ENCODE results near the gene FBXO17.

The FBXO17 gene

DNA sequence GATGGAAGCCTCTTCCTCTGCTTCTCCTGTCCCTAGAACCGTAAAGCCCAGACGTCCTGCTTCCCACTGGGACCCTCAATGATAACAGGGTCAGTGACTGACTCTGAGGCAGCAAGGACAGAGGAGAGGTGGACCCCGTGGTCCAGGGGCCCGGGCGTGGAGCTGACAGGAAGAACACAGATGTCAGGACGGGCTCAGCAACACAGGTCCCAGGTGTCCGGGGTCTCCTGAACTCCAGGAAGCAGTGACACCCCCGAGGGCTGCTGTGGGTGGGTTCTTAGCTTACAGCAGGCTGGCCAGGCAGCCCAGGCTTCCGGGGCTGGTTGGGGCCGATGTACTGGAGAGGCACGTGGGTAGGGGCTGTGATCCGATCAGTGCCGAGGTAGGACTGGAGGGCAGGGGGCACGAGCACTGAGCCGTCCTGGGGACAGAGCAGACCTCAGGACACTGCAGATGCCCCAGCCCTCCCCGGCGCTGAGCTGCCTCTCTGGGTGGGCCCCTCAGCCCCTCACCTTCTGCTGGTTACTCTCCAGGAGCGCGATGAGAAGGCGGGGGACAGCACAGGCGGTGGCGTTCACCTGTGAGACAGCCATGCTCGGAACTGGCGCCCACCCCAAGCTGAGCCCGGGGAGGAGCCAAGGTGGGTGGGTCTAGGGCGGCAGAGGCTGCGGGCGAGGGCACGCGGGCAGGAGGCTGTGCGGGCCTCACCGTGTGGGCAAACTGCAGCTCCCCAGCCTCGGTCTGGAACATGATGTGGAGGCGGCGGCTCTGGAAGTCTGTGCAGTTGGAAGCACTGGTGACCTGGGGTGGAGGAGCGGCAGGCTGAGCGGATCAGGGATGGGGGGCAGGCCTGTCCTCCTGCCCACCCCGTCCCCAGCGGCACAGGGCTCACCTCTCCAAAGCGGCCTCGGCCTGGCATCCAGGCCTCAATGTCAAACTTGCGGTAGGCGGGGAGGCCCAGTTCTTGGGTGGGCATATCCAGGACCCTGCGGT, 59.9 kb downstream of the FBXO17 start:
- DNase-seq (ENCODE audit: low spot score): no peak

DNA sequence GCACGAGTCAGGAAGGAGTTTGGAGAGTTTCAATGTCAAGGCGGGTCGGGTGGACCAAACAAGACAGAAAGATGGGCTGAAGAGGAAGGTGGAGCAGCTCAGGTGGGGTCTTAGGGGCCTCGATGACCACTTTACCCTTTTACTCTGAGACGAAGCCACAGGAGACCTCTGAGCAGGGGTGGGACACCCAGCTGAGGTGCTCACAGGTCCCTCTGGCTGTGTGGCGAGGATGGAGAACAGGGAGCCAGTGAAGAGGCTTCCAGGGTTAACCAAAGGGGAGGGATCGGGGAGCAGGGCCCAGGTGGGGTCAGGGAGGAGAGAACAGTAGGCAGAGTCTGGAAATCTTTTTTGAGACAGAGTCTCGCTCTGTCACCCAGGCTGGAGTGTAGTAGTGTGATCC, 61.6 kb downstream of the FBXO17 start:
- DNase-seq (ENCODE audit: low spot score): no peak

DNA sequence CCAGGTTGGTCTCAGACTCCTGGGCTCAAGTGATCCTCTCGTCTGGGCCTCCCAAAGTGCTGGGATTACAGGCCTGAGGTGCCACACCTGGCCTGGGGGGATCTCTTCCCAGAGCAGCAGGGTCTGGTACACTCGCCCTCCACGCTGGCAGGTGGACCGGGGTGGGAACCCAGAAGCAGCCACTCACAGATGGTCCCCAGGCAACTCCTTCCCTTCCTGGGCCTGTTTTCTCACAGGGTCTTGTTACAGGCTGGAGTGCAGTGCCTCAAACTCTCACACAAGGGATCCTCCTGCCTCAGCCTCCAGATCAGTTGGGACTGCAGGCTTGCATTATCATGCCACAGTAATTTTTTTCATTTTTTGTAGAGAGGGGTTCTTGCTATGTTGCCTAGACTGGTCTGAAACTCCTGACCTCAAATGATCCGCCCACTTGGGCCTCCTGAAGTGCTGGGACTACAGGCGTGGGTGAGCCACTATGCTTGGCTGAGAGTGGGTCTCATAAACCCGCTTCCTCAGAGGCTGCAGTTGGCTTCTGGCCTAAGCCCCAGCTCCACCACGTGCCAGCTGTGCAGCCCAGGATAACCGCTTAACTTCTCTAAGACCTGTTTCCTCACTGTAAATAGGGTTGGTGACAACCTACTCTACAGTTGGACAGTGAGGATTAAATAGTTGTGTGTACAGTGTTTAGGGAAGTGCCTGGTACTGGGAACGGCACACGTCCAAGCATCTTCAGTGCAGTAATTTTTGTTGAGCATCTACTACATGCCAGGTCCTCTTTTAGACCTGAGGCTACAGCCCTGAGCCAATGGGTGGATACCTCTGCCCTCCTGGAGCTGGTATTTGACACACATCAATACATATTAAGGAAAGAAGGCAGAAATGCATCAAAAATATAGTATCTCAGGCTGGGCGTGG, 62.7 kb downstream of the FBXO17 start:
- no peak for DNase-seq (ENCODE audit: low spot score)

DNA sequence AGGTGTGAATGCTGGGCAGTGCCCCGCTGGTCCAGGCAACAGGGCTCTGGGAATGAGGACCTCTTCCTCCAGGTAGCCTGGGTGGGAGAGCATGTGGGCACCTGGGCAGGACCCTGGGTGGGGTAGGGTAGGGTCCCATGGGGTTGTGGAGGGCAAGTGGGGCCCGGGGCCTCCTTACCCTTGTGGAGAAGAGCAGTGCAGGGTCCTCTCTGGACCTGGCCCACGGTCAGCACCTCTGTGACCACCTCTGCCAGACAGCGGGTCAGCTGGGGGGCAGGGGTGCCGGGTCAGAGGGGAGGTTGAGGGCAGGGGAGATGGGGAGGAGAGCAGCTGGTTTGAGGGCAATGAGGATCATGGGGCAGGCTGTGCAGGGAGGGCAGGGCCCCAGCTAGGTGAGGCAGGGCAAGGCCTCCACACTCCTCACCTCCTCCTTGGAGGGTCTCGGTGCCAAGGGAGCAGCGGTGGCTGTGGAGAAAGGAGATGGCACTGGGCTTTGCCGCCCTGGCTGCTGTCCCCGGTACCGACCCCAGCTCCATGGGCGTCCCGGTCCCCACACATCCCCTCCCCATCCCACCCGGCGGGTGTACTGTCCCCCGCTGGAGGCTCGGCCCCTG, 64.0 kb downstream of the FBXO17 start:
- DNase-seq (ENCODE audit: low spot score): no peak

DNA sequence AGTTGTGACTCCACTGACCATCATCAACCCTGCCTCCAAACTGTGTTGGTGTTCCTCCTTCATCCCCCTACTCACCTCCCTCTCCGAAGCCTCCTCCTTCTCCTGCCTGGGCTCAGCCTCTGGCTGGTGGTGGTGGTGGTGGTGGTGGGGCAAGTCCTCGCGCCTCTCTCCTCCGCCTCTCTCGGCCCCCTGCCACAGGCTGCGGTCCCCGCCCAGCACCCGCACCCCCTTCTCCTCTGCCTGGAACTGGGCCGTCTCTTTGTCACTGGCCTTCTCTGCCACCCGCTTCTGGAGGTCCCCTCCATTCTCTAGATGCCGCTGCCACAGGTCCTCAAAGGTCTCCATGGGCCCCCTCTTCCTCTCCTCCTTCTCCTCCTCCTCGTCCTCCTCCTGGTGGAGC, 65.1 kb downstream of the FBXO17 start:
- DNase-seq (ENCODE audit: low spot score): no peak

DNA sequence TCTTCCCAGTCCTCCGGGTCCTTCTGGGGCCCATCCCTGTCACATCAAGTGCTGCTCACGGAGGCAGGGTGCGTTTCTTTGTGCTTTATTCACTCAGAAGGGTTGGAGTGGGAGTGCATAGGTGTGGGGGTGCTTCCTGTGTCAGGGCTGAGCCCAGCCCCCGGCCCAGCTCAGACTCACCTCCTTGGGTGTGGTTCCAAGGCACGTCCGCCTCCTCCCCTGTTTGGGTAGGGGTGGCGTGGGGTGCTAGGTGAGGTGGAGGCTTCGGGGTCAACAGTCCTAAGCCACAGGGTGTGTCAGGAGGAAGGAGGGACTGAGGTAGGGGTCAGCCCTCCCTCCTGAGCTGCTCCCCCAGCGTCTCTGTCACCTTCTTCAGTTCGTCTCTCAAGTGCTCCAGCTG, 66.6 kb downstream of the FBXO17 start:
- no peak for DNase-seq (ENCODE audit: low spot score)

DNA sequence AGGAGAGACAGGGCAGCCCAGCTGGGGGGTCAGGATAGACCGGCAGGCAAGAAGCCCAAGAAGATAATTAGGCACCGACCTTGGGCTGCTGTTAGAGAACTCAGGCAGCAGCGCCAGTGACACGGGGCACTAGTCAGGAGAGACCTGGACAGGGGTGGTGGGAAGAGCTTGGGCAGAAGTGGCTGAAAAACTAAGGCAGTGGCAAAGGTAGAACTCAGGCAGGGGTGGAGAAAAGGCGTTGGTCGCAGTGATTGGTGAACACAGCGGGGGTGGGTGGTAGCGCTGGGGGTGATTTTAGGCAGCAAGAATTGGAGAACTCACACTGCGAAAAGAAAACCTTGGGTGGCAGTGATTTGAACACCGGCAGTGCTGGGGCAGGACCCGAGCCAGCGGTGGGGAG, 67.9 kb downstream of the FBXO17 start:
- no peak for DNase-seq (ENCODE audit: low spot score)

DNA sequence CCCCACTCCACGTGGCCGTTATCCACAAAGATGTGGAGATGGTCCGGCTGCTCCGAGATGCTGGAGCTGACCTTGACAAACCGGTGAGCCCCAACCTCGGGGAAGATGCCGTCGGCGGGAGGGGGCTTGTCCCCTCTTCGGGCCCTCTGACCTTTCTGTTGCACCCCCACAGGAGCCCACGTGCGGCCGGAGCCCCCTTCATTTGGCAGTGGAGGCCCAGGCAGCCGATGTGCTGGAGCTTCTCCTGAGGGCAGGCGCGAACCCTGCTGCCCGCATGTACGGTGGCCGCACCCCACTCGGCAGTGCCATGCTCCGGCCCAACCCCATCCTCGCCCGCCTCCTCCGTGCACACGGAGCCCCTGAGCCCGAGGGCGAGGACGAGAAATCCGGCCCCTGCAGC, 68.3 kb downstream of the FBXO17 start:
- DNase-seq (ENCODE audit: low spot score): no peak

DNA sequence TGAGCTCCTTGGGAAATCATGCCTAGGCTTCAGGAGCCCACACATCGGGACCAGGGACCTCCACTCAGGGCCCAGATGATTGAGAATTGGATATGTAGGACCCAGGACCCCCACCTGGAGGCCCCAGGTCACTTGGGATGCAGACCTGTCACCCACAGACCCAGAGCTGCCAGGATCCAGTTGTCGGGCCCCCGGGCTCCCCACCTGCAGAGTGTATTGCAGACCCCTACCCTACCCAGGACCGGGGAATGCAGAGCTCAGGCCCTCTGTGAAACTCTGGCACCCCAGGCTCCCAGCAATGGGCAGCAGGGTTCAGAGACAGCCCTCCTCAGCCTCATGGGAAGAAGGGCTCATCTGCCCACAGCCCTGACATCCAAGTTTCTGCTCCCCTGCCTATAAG, 69.9 kb downstream of the FBXO17 start:
- DNase-seq (ENCODE audit: low spot score): no peak

DNA sequence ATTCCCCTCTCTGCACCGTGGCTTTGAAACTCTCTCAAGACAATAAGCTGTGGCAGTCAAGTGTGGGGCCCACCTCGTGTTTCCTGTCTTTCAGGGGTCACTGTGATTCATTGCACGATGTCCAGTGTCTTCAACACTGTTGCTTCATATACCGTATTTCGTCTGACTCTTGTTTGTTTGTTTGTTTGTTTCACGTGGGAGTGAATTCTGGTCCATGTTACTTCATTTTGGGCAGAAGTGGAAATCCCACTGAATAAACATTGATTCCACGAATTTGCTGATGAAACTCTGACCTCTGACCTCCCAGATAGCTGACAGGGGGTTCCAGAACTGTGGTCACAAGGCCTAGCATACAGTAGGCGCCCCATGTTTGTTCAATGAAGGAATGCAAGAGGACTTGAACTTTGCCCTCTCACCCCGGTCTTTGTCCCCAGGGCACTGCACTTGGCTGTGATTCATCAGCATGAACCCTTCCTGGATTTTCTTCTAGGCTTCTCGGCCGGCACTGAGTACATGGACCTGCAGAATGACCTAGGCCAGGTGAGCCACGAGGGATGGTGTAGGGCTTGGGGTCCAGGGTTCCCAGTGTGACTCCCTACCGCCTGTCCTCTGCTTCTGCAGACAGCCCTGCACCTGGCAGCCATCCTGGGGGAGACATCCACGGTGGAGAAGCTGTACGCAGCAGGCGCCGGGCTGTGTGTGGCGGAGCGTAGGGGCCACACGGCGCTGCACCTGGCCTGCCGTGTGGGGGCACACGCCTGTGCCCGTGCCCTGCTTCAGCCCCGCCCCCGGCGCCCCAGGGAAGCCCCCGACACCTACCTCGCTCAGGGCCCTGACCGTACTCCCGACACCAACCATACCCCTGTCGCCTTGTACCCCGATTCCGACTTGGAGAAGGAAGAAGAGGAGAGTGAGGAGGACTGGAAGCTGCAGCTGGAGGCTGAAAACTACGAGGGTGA, 70.7 kb downstream of the FBXO17 start:
- no peak for DNase-seq (ENCODE audit: low spot score)

DNA sequence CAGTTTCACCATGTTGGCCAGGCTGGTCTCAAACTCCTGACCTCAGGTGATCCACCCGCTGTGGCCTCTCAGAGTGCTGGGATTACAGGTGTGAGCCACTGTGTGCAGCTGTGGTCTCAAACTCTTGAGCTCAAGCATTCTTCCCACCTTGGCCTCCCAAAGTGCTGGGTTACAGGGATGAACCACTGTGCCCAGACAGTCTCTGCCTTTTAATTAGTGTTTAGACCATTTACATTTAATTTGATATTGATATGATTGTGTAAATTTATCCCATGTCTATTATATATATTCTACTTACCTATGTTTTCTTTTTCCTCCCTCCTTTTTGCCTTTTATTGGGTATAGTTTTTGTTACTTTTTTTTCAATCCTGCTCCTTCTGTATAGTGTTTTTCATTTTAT, 73.9 kb downstream of the FBXO17 start:
- no peak for DNase-seq (ENCODE audit: low spot score)

DNA sequence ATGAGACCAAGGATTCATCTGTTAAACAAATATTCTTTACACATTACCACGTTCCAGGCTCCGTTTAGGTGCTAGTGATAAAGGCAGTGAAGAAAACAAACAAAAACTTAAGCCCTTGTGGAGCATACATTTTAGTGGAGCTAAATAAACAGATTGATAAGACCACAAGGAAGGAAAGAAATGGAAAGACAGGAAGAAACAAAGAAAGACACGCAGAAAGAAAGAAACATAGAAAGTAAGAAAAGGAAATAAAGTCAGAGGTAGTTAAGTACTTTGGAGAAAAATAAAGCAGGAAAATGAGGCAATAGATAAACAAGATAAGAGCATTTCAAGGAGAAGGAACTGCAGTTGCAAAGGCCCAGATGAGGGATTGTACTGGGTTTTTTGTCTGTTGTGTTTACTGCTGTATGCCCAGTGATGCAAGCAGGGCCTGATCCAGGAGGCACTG, 74.8 kb downstream of the FBXO17 start:
- DNase-seq (ENCODE audit: low spot score): no peak

DNA sequence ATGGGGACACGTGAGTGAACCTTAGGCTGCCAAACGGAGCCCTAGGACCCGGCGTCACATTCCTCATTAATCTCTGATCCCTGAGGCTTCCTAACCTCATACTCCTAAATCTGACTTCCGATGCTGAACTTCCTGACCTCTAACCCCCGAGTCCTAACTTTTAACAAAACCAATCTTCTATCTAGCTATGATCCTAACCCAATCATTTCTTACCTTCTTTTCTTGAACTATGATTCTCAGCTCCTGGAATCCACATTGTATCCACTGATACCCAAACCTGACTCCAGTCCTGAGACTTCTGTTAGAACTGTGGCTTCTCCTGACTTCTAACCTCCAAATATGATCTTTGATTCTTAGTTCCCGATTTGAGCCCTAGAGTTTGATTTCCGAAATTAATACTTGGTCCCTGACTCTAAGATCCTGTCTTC, 75.3 kb downstream of the FBXO17 start:
- DNase-seq (ENCODE audit: low spot score): no peak

DNA sequence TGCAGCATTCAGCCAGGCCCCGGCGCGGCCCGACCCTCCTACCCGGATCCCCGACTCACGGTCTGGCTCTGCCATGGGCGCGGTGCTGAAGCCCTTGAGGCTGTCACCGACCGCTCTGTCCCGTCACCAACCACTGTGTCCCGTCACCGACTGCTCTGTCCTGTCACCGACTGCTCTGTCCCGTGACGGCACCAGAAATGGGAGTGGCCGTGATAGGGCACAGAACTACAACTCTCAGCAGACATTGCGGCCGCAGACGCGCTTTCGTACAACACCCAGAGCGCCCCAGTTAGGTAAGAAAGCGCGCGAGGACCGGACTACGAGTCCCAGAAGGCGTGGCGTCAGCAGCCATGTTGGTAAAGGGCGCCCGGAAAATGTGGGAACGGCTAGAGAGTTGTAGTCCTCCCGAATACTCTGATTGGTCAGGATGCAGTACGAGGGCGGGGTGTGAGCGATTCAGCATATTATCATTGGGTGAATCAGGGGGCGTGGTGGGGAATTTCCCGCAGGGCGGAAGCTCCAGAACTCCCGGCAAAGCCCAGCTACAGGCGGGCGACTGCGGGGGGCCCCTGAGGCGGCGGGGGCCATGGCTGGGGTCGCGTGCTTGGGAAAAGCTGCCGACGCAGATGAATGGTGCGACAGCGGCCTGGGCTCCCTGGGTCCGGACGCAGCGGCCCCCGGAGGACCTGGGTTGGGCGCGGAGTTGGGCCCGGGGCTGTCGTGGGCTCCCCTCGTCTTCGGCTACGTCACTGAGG, 75.9 kb downstream of the FBXO17 start, which contains the start of the genes NFKBIB and SIRT2:
Gene NFKBIB (plus strand): TSS at position 523 of the 755 bp plus-strand sequence. CDS start 64 bp downstream, at position 587.
Gene SIRT2 (minus strand): TSS at position 172 of the 755 bp plus-strand sequence. CDS start 97 bp downstream, at position 75.
- DNase-seq (ENCODE audit: low spot score): peak; percentile 100

DNA sequence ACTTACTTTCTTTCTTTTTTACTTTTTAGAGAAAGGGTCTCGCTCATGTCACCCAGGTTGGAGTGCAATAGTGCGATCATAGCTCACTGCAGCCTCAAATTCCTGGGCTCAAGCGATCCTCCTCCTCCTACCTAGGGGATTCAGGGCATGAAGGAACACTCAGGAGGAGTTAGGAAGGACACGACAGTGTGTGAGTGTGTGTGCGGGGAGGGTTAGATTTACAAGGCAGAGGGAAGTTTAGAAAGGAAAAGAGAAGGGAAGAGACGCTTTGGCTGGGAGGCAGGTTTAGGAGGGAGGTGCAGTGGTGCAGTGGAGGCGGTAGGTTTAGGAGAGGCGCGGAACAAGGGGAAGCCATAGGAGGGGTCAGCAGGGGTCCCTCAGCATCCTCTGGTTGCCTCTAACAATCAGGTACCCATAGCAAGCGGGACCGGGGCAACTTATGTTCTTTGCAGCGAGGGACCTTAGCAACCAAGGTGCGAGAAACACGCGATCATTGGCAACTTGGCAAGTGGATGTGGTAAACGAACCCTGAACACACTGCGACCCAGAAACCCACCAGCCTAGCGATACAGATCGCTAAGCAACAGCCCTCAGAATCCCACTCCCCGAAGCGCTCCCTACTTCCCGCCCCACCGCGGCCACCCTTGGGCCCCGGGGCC, 76.6 kb downstream of the FBXO17 start:
- DNase-seq (ENCODE audit: low spot score): no peak

DNA sequence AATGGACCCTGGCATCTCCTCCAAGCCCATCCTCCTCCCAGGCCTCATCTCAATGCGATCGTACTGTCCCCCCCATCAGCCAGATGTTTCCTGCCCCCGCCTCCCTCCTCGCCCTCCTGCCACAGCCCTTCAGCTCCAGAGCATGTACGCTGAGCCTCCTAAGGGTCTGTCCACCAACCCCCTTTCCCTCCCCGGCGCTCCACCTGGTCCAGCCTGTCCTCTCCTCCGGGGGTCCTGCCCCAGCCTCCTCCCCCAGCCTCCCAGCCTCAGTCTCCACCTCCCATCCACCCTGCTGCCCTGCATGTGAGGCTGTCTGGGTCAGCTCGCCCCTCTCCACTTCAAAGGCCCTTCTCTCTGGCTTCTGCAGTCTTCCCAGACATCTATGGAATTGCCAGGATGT, 80.6 kb downstream of the FBXO17 start:
- DNase-seq (ENCODE audit: low spot score): no peak

DNA sequence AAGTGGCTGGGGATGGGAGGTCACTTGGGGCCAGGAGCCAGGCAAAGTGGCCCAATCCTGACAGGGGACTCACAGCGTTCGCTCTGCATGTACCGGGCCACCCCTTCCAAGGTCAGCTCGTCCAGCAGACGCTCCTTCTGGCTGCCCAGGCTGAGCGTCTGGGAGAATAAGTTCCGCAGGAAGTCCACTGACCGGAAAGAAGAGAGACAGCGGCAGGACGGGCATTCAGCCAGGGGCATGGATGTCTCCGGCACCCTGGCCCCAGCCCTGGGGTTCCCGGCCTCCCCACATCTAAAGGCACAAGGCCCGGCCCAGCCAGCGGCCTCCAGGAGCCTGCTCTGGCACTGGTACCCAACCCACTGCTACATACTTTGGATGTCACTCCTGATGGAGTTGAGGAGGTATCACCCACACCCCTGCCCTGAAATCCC, 82.2 kb downstream of the FBXO17 start:
- DNase-seq (ENCODE audit: low spot score): no peak

DNA sequence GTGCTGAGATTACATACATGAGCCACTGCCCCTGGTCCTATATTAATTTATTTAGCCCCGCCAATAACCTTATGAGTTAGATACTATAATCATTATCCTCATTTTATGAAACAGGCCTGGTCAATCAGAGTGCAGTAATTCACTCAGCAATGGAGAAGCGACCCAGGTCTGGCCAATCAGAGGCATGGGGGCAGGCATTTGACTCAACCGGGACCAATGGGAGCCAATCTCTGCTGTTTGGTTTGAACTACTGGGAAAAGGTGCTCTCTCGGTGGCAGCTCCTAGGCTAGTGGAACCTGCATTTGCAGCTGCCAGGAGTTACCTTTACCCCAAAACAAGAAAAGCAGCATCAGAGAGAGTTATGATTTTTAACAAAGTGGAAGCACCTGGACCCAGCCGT, 82.7 kb downstream of the FBXO17 start:
- no peak for DNase-seq (ENCODE audit: low spot score)

DNA sequence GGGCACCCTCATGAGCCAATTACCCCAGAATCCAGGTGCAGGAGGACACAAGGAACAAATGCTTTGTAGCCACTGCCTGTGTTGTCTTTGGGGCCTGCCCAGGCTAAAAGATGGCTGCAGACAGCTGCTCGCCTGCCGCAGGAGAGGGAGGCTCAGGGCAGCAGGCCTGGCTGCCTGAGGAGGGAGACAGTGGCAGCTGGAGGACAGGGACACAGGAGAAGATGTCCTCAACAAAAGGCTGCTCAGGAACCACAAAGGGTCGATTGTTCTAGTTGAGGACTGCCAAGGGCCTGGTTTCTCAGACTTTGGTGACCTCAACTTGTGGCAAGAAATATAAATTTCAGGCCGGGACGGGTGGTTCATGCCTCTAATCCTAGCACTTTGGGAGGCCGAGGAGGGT, 83.8 kb downstream of the FBXO17 start:
- no peak for DNase-seq (ENCODE audit: low spot score)
